Endothelial cell of umbilical vein (primary cell): ENCODE results near the gene FYN. TPM values are rescaled to one million over a fixed set of nuclear protein-coding genes. Genes with fewer than 3 reads are reported as not detected.

ENCODE experiments used
- BruUV-seq: library from RNA; stranded (reverse); fragments of 400-500 nt; replicated peaks from 2 replicates; lab custom pipeline; 2021; lab: Mats Ljungman, UMichigan
- CTCF ChIA-PET: fragments of 300-600, 350-600 bp; sonication (Branson Sonifier 250); formaldehyde crosslinking; loops from one replicate; lab custom pipeline; 2021; ENCODE audit warnings: antibody characterized with exemption, inconsistent platforms; lab: Charles Lee
- POLR2A ChIA-PET: fragments of 300-600, 350-600 bp; sonication (Branson Sonifier 250); formaldehyde crosslinking; loops from one replicate; lab custom pipeline; 2021; ENCODE audit warnings: antibody characterized with exemption, inconsistent platforms; lab: Charles Lee
- DNase-seq: peaks from one replicate; pipeline ENCODE4 v3.0.0-alpha.2; 2011; ENCODE audit warnings: low read depth, low spot score
- FAIRE-seq: peaks from 2 replicates; lab custom pipeline; 2011; peaks lifted over from hg19 to GRCh38; lab: Jason Lieb, UNC
- H2AFZ ChIP-seq: 2 replicates; pipeline ENCODE4 v1.6.0; 2012; ENCODE audit warnings: low read depth, low read length, control low read depth, inconsistent platforms
- H3K27ac ChIP-seq: 2 replicates; pipeline ENCODE4 v1.5.1; 2011; ENCODE audit warnings: low read depth, mild to moderate bottlenecking, control low read depth, low read length, moderate library complexity; ENCODE audit not compliant: insufficient read depth
- H3K27me3 ChIP-seq, 2 experiments: 2 replicates each; pipeline versions ENCODE4 v1.6.0 to v1.6.1; 2011; ENCODE audit warnings: low read length in 2 of 2, mixed read lengths in 1 of 2; ENCODE audit not compliant: control insufficient read depth in 2 of 2, insufficient read depth in 2 of 2
- H3K36me3 ChIP-seq, 2 experiments: 2 replicates in 1 of 2; 3 replicates in 1 of 2; pipeline ENCODE4 v1.5.1; 2011; ENCODE audit warnings: low read length in 2 of 2, mild to moderate bottlenecking in 1 of 2, moderate library complexity in 1 of 2; ENCODE audit not compliant: control insufficient read depth in 2 of 2, insufficient read depth in 2 of 2; ENCODE audit errors: extremely low read depth in 1 of 2
- H3K4me1 ChIP-seq: 3 replicates; pipeline ENCODE4 v1.5.1; 2011; ENCODE audit warnings: mild to moderate bottlenecking, low read length; ENCODE audit not compliant: control insufficient read depth, insufficient read depth; ENCODE audit errors: extremely low read depth
- H3K4me2 ChIP-seq: 2 replicates; pipeline ENCODE4 v1.6.1; 2011; ENCODE audit warnings: low read length, control low read depth, mixed read lengths; ENCODE audit not compliant: insufficient read depth
- H3K4me3 ChIP-seq, 3 experiments: fragments of 200-600 bp in 1 of 3; sonication (generic), shearing (Covaris generic) in 1 of 3; replicated peaks in 1 of 3; 2 replicates each; pipeline ENCODE4 v1.5.1; 2011 to 2016; ENCODE audit warnings: control low read depth in 3 of 3, low read length in 3 of 3, mild to moderate bottlenecking in 2 of 3, inconsistent platforms in 1 of 3, low read depth in 1 of 3, moderate library complexity in 1 of 3; ENCODE audit not compliant: insufficient read depth in 1 of 3
- H3K79me2 ChIP-seq: 2 replicates; pipeline ENCODE4 v1.6.0; 2012; ENCODE audit warnings: low read length, inconsistent platforms; ENCODE audit not compliant: control insufficient read depth, insufficient read depth
- H3K9ac ChIP-seq: replicated peaks from 2 replicates; pipeline ENCODE3; 2011; ENCODE audit warnings: low read length, control low read depth; ENCODE audit not compliant: insufficient read depth; ENCODE audit errors: extremely low read depth
- H3K9me1 ChIP-seq: replicated peaks from 3 replicates; pipeline ENCODE4 v1.6.0; 2011; ENCODE audit warnings: mild to moderate bottlenecking, low read length; ENCODE audit not compliant: control insufficient read depth, insufficient read depth; ENCODE audit errors: extremely low read depth
- H3K9me3 ChIP-seq: replicated peaks from 2 replicates; pipeline ENCODE4 v1.5.1; 2012; ENCODE audit warnings: low read length, inconsistent platforms; ENCODE audit not compliant: control insufficient read depth, insufficient read depth
- H4K20me1 ChIP-seq: replicated peaks from 2 replicates; pipeline ENCODE3; 2011; ENCODE audit warnings: mild to moderate bottlenecking, low read length; ENCODE audit not compliant: control insufficient read depth, insufficient read depth; ENCODE audit errors: extremely low read depth
- EZH2 ChIP-seq: IDR thresholded peaks from 2 replicates; pipeline ENCODE4 v1.6.1; 2012; ENCODE audit warnings: borderline replicate concordance, low read depth, mild to moderate bottlenecking, moderate library complexity, low read length, inconsistent platforms; ENCODE audit not compliant: severe bottlenecking
- FOS ChIP-seq: IDR thresholded peaks from 2 replicates; pipeline ENCODE4 v1.6.1; 2011; ENCODE audit warnings: mild to moderate bottlenecking, low read length, moderate library complexity, borderline replicate concordance; ENCODE audit not compliant: insufficient read depth
- GATA2 ChIP-seq: IDR thresholded peaks from 2 replicates; pipeline ENCODE4 v1.7.0; 2011; ENCODE audit warnings: low read depth, mild to moderate bottlenecking, moderate library complexity, mixed read lengths, low read length; ENCODE audit not compliant: insufficient read length, insufficient read depth
- JUN ChIP-seq: IDR thresholded peaks from 2 replicates; pipeline ENCODE4 v1.6.1; 2011; ENCODE audit warnings: borderline replicate concordance, low read depth; ENCODE audit not compliant: insufficient read length, insufficient read depth
- MYC ChIP-seq: IDR thresholded peaks from one replicate; pipeline ENCODE4 v1.6.1; 2011; ENCODE audit warnings: mild to moderate bottlenecking, low read depth, low read length
- POLR2A ChIP-seq: IDR thresholded peaks from 2 replicates; pipeline ENCODE4 v1.6.1; 2012; ENCODE audit warnings: low read depth, mild to moderate bottlenecking, control low read depth, low read length
- POLR2AphosphoS5 ChIP-seq: IDR thresholded peaks from 2 replicates; pipeline ENCODE4 v1.6.1; 2012; ENCODE audit warnings: low read depth, mild to moderate bottlenecking, control low read depth, low read length, moderate library complexity; ENCODE audit not compliant: insufficient read depth
- dilution Hi-C: fragments of 300-500 bp; cut with MboI; formaldehyde crosslinking; loops from one replicate; pipeline ENCODE4 v1.15.0; 2019; ENCODE audit warnings: low sequenced_read_pairs; ENCODE audit not compliant: extremely low pct_ligation_motif_present
- intact Hi-C: fragments of 100-400 bp; cut with micrococcal nuclease; formaldehyde crosslinking; loops from one replicate; pipeline ENCODE4 v1.10.0; 2022
- polyA plus RNA-seq, 4 experiments: library from polyadenylated mRNA; depleted of rRNA in 3 of 4; stranded (reverse) in 3 of 4; unstranded in 1 of 4; fragments of >200 nt; gene quantifications; 2 replicates each; pipeline versions ENCODE4 v1.2.1 to v1.2.3, GENCODE V29; 2011 to 2012; ENCODE audit warnings: missing spikeins in 1 of 4
- total RNA-seq: library from RNA; stranded (reverse); gene quantifications from 2 replicates; pipeline ENCODE4 v1.2.3, GENCODE V29; 2021
- TF ChIP-seq, protein P1 (sequence below): IDR thresholded peaks from 2 replicates; pipeline ENCODE4 v1.6.1; 2011; ENCODE audit not compliant: insufficient read depth, insufficient read length
- TF ChIP-seq, protein P2 (sequence below), 2 donors: IDR thresholded peaks; 1 replicate in 1 of 2; 2 replicates in 1 of 2; pipeline ENCODE4 v1.5.1; 2011; ENCODE audit warnings: low read length in 2 of 2, mild to moderate bottlenecking in 2 of 2, moderate library complexity in 2 of 2, control low read depth in 1 of 2, inconsistent platforms in 1 of 2, low read depth in 1 of 2; ENCODE audit not compliant: insufficient read depth in 1 of 2; ENCODE audit errors: extremely low read depth in 1 of 2

The FYN gene
- total and polyA plus RNA-seq, 2 donors (not counting 3 experiments of a cell fraction or from before 2014, with no cell fraction given) = 69.0 to 143 TPM

DNA sequence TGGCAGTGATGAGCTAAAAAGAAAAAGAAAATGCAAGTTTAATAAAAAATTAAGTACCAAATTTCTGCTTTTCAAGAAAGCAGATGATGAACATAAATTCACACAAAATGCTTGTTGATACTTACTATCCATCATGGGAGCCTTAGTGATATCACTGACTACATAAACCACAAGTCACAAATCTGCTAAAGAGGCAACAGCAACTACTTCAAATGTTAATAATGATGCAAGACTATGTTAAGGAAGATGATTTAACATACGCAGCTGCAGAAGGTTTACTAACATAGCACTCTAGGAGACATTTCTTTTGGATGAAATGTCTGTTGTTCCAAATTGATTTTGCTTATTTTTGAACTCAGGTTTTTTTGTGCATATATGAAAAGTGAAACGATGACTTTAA lies 18.6 kb downstream of the FYN start:
- POLR2A ChIA-PET = no interaction called here
- TF ChIP-seq FOS (no peak), GATA2 (no peak), POLR2A (no peak), JUN (no peak), EZH2 (no peak), MYC (no peak), POLR2AphosphoS5 (no peak)
- TF ChIP-seq, protein P1, sequence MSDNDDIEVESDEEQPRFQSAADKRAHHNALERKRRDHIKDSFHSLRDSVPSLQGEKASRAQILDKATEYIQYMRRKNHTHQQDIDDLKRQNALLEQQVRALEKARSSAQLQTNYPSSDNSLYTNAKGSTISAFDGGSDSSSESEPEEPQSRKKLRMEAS = no peak
- TF ChIP-seq, protein P2, sequence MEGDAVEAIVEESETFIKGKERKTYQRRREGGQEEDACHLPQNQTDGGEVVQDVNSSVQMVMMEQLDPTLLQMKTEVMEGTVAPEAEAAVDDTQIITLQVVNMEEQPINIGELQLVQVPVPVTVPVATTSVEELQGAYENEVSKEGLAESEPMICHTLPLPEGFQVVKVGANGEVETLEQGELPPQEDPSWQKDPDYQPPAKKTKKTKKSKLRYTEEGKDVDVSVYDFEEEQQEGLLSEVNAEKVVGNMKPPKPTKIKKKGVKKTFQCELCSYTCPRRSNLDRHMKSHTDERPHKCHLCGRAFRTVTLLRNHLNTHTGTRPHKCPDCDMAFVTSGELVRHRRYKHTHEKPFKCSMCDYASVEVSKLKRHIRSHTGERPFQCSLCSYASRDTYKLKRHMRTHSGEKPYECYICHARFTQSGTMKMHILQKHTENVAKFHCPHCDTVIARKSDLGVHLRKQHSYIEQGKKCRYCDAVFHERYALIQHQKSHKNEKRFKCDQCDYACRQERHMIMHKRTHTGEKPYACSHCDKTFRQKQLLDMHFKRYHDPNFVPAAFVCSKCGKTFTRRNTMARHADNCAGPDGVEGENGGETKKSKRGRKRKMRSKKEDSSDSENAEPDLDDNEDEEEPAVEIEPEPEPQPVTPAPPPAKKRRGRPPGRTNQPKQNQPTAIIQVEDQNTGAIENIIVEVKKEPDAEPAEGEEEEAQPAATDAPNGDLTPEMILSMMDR (IDR thresholded peaks at IDR 0.05; ENCODE audit: extremely low read depth in 1 of 2, insufficient read depth in 1 of 2, low read depth in 1 of 2, low read length in 2 of 2) = no peak
- Histone ChIP-seq H3K4me2 (no peak overlapping the region), H2AFZ (no peak overlapping the region), H3K36me3 (no peaks in the 10 kb centered on the region), H3K9ac (no peak overlapping the region), H4K20me1 (peaks cover 14% of the 10 kb centered on the region), H3K4me3 (no peak overlapping the region), H3K9me1 (no peaks in the 10 kb centered on the region), H3K79me2 (peaks cover 59% of the 10 kb centered on the region), H3K27ac (no peak overlapping the region), H3K27me3 (no peaks in the 10 kb centered on the region), H3K9me3 (no peaks in the 10 kb centered on the region), H3K4me1 (no peaks in the 10 kb centered on the region)
- CTCF ChIA-PET = interaction anchor here (1.6 kb wide), 1 partner anchor 22 kb away, joined by 3 read pairs; no protein-coding TSS in a partner anchor
- no peak for FAIRE-seq
- dilution Hi-C loops (no loop called here), intact Hi-C loops (no loop called here)
- BruUV-seq = no TSS peak
- DNase-seq = no peak
